Hematopoietic multipotent progenitor cell treated with erythropoietin and hydrocortisone succinate and interleukin-3 and kit ligand, for 4 days (in vitro differentiated cells): ENCODE measurements around the gene RASGEF1C.

Experiments
- DNase-seq: peaks from one replicate; pipeline ENCODE4 v3.0.0-alpha.2; 2015

RASGEF1C gene

DNA sequence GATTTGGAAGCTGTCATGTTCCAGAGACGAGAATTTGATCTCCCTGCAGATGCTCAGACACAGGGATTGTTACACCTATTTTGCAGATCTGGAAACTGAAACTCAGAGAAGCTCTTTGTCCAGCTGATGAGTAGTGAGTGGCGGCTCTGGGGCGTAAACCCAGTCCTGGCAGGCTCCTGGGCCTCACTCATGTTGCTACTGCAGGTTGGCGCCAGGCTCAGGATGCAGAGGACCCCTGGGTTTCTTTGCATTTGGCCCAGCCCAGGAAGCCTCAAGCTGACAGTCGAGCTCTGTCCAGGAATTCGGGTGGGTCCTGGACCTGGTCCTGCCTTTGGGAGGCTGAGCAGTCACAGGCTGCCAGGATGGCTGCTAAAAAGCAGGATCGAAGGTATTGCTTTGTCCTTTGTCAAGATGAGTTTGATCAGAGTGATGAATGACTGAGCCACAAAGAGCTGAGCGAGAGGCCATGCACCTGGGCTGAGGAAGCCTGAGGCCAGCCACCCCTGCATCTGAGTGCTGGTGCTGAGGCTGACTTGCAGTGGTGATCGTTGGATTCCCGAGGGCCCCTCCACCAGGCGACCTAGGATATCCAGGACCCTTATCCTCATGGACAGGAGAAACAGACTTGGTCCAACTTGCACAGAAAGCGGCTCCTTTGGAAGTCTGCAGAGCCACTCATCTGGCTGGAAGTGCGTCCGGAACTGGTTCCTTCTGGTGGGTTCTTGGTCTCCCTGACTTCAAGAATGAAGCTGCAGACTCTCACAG, 129.1 kb downstream of the RASGEF1C start:
- DNase-seq, result no peak

DNA sequence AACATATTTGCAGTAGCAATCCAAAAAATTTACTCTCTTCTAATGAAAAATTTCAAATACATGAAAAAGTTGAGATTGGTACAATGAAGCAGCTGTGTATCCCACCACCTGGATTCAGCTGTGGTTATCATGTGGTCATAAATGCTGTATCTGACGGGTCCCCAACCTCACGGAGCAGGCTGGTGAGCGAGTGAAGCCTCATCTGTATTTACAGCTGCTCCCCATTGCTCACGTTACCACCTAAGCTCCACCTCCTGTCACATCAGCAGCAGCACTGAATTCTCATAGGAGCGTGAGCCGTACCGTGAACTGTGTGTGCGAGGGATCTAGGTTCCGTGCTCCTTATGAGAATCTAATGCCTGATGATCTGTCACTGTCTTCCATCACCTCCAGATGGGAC, 130.7 kb downstream of the RASGEF1C start:
- no peak for DNase-seq

DNA sequence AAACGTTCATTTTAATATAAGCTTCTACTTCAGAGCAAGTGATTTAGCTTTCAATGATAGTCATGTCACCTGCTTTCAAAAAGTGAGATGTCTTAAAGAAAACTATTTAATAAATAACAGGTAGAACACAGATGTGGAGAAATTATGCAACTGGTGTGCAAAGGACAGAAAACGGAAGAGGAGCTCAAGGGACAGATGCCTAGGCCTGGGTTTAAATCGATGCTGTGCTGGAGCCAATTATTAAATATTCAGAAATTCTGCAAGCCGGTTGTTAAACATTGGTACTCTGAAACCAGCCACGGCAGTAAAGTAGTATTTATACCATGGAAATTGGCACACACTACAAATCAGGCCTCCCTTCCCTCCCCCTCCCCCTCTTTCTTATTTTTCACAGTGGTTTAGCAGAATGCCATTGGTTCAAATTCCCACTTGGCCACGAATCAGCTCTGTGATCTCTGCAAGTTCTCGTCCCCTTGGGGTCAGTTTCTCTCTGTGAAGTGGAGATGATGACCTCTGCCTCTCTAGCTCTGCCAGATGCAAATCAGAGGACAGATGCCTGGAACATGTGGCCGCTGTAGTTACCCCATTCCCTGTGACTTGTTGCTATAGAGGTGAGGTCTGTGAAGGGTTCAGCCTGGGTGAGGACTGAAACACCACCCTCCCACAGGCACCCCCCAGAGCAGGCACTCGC, 131.3 kb downstream of the RASGEF1C start:
- DNase-seq, result no peak

DNA sequence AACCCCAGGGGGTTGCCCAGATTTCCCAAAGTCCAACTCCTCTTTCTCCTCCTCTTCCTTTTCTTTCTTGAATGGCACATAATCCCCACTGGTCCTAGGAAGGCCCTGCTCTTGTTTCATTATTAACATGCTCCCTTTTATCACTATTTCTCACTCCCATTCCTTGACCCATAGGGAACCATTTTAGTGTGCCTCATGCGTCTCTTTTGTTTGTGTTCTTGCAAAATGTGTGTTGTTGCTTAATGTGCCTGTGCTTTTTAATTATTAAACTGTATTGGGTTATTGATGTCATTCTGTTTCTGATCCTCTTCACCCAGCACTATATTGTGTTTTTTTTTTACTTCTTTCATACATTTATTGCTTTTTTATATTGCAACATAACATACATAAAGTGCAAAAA, 133.3 kb downstream of the RASGEF1C start:
- DNase-seq, result no peak

DNA sequence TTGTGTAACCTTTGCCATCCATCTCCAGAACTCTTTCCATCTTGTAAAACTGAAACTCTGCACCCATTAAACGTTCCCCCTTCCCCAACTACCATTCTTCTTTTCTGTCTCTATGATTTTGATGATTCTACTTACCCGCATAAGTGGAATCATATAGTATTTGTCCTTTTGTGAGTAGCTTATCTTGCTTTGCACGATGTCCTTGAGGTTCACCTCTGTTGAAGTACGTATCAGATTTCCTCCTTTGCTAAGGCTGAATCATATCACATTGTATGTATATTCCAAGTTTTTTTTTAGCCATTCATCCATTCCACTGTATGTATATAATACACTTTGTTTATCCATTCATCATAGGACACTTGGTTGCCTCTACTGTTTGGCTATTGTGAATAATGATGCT, 134.5 kb downstream of the RASGEF1C start:
- DNase-seq, result no peak

DNA sequence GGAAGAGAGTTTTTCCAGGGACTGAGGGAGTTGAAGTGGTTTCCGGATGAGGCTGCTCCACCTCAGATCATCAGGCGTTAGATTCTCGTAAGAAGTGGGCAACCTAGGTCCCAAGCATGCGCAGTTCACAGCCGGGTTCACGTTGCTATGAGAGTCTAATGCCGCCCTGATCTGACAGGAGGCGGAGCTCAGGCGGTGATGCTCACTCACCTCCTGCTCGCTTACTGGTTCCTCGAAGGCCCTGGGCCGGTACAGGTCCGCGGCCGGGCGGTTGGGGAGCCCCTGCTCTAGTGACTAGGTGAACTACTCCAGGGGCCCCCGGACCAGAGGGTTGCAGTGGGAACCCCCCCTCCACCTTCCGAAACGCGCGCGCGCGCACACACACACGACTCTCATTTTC, 136.5 kb downstream of the RASGEF1C start:
- no peak for DNase-seq

DNA sequence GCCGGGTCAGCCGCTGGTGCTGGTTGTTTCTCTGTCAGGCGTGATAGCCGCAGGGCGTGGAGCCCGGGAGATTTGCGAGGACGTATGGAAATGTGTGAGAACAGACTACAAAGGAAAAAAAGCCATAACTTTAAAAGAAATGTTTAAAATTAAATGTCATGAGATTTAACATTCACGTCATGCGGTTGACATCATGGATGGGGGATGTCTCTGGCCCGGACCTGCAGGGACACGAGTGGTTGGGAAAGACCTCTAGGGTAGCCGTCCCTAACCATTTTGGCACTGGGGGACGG, 136.8 kb downstream of the RASGEF1C start:
- no peak for DNase-seq

DNA sequence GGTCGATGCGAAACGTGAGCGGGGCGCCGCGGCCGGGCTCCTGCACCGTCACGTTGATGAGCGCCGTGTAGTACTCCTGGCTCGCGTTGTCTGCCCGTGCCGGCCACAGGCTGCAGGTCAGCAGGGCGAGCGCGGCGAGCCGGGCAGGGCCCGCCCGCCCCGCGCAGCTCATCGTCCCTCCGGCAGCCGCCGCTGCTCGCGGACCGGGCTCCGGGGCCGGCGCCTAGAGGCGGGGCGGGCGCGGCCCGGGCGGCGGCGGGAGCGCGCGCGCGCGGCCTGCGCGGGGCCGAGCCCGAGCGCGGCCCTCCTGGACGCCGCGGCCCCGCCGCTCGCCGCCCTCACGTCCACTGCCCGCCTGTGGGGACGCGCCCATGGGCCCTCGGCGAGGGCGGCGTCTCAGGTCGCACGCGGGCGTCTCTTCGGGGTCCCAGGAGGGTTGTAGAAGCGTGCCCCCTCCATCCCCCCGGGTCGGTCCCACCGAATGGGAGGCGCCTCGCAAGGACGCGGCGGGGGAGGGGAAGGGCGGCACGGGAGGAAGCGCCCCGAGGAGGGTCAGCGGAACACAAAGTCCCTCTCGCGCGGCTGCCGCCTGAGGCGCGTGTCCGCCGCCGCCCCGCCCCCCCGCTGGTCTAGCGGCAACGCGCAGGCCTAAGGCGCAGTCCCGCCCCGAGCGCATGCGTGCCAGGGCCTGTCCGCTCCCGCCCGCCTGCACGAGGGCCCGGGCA, 137.3 kb downstream of the RASGEF1C start, which contains the start of gene RNF130:
RNF130 (minus strand) TSS at position 229 of the 725 bp plus-strand sequence; CDS start at position 172, 57 bp downstream.
- DNase-seq, result peak; percentile 97

DNA sequence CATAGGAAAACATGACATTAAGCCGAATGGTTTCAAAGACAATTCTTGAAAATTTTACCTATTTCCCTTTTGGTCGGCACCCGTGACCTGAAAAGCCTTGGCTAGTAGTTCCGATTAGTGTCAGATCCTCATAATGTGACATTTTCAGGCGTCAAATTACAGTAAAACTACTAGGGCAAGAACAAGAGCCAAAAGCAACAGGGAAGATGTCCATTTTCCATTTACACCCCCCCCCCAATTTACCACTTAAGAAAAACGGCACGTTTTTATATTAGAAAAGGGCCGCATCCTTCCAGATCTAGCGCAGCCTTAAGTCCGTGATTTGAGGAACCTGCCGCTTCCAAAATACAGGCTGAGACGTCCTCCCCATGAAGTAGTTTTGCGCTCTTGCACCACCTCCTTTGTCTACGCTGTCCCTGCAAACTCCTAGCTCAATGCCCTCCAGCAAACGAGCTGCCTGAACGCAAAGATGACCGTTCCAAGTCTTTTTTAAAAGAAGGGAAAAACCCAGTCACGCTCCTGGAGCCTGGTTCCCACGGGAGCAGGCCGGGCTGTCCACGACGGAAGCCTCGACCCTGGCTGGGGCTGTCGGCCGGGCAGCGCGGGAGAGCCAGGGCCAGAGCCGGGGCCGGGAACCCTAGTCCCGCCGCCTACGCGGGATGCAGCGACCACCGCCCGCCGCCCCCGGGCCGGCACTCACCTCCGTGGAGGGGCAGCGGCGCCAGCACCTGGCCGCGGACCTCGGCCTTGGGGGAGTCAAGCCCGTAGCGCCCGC, 138.1 kb downstream of the RASGEF1C start:
- peak; percentile 76 for DNase-seq

DNA sequence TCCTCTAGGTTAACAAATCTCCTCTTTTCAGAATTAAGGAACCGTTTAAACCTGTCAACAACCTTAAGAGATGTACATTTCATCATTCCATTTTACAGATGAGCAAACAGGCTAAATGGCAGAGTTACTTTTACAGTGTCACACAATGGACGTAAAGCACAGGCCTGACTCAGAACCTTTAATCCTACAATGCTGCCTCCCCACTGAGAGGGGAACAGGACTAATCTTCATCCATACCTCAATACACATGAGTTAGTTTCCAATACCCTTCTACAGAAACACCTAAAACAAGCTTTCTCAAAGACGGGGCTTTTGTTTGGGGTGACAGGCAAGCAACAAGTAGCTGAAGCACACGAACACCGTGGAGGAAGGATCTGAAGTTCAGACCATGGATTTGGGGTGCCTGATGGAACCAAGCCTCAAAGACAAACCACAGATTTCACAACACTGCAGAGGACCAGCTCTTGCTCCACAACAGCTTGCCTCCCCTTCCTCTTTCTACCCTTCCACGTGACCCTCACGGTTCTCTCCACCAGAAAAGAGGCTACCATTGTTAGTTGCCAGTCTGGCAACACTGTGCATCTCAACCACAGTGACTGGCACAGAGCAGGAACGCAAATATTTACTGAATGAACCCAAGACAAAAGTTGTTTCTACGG, 139.3 kb downstream of the RASGEF1C start:
- peak; percentile 95 for DNase-seq

DNA sequence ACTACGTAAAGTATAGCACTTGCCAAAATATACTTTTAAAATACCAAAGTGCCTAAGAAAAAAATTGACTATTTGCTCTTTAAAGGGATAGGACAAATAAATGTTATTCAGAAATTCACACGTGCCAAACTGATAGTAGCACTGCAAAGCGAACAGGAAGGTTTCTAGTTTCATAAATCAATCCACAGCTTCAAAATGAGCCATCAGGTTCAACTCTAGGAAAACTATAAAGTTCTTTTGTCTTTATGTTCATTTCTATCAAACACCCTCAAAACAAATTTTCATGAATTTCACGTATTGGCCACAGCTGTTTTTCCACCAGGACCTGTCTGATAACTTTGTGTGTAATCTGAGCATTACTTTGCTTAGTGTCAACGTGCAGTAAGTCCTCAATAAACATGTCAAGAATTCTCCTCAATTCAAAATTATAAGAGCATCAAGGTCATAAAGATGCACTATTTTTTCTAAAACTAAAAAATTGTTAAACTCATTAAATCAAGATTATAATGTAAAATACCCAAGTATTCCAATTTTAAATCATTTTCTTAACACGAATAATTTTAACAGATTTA, 140.4 kb downstream of the RASGEF1C start:
- DNase-seq, result no peak

DNA sequence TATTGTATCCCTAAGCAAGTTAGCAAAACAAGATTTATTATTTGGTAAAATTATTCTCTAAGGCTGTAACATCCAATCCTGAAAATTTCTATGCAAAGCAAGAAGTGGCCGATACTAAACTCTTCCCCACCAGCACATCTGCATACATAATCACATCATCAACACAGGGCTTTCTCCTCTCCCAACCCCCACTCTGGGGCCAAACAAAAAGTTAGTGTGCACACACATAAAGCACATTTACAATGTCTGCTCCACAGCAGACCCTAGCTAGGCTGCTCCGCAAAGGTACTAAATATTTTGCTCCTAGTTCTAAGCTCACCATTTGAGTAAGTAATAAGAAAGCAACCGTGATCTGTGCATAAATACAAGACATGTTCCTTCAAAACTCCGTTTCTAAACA, 141.0 kb downstream of the RASGEF1C start:
- DNase-seq, result peak; percentile 61

DNA sequence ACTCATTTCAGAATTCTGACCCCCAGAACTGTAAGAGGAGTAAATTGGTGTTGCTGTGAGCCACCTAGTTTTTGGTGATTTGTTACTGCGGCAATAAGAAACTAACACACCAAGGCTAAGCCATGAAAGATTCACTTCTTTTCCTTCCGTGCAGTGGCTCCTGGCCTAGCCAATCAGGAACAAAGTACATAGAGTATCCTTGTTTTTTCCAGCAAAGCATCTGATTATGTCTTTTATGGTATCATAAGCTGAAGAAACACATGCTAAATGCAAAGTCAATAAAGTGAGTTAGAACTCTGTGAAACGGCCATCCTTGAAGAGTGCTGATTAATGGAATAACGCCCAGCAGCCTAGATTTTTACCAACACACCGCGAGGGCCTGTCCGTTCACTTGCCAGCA, 148.8 kb downstream of the RASGEF1C start:
- DNase-seq, result no peak

DNA sequence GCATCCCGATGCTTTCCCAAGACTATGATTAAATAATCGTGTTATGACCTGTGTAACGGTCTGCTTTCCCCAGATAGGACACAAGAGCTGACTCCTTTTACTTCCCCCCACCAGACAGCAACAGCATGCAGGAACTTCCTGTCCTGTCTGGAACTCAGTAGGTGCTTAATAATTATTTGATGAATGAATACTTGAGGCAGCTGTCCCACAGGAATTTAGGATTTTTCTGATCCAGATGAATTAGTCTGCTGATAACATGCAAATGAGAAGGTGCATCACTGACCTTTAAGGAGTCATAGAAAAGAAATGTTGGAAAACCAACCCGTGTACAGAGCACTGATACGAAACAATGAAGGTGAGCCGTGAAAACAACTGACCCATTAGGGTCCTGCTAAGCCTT, 149.7 kb downstream of the RASGEF1C start:
- no peak for DNase-seq

DNA sequence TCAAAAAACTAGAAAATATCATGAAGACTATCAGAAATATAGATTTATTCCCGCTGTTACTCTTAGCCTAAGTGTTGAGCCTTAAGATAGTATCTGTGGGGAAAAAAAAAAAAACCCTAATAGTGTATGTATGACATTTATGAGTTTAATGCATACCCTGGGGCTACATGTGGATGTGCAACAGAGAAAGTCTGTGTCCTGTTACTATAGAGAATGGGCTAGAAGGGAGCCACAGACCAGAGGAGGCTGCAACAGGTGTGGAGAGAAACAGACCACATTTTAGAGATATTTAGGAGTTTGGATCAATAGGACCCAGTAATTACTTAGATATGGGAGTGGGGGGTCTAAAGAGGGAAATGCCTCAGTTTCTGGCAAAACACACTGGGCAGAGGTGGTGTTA, 152.9 kb downstream of the RASGEF1C start:
- DNase-seq, result no peak

DNA sequence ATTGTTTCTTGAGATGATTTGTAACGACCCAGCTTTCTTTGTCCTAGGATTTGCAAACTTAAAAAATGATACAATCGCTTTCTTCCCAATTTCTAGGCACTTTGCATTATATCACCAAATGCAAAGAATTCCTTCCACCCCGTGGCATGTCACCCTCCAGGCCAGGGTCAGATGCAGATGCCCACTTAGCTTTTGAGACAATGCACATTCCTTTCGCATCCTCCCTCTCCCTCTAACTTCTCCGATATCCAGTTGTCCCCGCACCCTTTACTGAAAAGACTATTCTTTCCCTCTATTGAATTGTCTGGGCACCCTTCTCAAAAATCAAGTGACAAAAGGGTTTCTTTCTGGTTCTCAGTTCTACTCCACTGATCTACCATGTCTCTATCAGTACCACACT, 154.8 kb downstream of the RASGEF1C start:
- no peak for DNase-seq

DNA sequence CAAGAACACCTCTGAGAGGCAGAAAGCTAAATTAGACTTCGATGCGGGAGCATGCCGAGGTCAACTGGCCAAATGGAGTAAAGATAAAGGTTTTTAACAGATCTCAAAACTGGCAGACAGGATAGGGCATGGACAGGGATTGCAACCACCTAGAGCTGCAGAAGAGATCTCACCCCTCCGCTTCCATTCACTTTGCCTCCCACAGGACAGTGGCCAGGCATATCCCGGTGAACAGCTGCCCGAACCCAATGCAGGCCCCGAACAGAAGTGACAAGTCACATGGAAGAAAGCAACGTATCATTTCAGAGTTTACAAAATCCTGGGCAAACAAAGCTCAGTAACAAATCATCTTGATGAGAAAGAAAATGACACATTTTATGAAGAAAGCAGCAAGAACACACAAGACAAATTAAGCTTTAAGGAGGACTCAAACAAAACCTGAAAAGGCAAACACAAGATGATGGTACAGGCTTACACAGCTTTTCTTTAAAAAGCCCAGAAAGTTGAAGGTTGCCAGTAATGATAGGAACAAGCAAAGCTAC, 155.9 kb downstream of the RASGEF1C start:
- DNase-seq, result no peak

DNA sequence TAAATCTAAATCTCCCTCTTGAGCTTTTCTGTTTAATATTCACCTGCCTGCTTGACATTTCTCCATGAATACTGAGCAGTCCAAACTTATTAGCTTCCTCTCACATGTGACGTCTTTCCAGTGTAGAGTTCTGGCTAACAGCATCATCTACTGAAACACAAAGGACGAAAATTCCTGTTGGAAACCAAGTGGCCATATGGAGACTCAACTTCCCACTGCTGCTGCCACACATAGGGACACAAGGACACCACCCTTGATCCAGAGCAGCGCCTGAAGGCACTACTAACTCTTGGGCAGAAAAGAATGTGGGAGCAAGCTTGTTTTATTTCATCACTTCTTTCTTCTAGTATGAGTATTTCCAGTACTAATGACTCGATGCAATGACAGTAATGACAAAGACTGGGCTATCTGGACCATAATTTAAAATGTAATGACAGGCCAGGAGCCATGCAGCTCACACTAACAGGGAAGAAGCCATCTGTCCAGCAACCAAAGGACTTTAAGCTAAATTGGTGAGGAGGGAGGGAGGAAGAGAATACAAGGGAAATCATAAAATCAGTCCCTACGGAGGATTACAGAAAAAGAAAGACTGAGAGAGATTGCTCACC, 156.7 kb downstream of the RASGEF1C start:
- DNase-seq, result no peak
